ENCODE data around the gene CD300LG.

- no peak for TF ChIP-seq REST (IDR thresholded peaks at IDR 0.05; ENCODE audit: insufficient read depth in 1 of 2, low read depth in 2 of 2, low read length in 2 of 2)
- TF ChIP-seq TAF1 (IDR thresholded peaks at IDR 0.05; ENCODE audit: borderline replicate concordance, insufficient read depth, low read length): no peak
Observed at GRCh38 chr17:43816336-43817320, 30.3 kb upstream of the CD300LG start.

All from PFSK-1 (cell line).